HG02759 (cell line): ENCODE results near the gene MORC1.

Experiments
- ATAC-seq: cut with Tn5 transposase; IDR thresholded peaks from one replicate; pipeline ENCODE4 v1.9.1; 2021; ENCODE audit warnings: mild to moderate bottlenecking, moderate library complexity; ENCODE audit not compliant: unreplicated experiment

MORC1 gene

DNA sequence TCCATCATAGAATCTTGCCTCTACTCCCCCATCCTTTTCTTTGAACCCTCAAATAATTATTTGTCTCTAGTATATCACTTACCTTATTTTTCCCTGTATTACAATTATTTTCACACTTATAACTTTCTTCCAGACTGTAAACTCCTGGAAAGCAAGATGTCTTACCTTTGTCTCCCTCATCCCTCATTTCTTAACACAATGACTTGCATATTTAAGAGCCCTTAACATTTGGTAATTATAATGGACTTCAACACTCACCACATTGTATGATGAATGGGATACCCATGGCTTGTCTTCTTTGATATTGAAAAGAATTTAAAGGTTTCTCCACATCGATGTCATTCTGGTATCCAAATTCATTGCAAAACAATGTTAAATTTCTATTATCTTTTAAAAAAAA, 82.9 kb downstream of the MORC1 start:
- ATAC-seq, result no peak

DNA sequence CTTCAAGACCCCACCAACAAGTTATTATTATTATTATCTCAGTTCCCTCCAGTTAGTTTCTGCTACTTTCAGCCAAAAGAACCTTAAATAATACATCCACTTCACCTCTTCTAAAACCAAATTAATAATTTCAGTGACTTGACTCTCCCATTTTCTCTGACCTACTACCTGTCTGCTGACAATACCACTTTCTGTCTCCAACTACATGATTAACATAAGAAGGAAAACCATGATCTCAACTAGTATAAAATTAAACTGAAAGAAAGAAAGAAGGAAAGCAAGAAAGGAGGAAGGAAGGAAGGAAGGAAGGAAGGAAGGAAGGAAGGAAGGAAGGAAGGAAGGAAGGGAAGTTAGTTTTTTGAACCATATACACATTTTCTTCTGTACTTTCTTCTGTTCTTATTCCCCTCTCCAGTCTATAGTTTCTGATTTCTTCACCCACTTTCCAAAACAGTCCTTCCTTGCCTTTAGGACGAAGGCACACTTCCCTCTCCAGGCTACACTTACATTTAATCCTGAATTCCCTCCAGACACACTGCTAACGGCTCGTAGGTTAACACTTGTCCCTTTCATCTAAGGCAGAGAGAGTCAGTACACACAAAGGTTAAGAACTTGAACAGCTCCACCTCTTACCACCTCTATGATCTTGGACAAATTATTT, 84.8 kb downstream of the MORC1 start:
- ATAC-seq, result no peak

DNA sequence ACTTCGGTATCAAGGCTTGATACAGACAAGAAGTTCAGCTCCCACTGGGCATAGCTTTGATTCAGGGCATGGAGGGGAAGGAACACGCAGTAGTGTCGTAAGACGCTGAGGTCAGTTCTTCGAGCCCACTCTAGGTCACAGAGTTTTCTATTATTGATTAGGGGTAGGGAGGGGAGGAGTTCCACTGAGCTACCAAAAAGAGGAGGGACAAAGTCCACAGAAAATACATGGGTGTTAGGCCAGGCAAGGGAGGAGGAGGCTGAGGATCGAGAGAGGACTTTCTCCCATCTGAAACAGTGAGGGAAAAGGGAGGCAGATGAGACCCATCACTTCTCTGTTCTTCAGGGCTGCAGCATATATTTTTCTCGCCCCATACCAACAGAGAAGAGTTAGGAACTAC, 89.2 kb downstream of the MORC1 start:
- ATAC-seq, result no peak

DNA sequence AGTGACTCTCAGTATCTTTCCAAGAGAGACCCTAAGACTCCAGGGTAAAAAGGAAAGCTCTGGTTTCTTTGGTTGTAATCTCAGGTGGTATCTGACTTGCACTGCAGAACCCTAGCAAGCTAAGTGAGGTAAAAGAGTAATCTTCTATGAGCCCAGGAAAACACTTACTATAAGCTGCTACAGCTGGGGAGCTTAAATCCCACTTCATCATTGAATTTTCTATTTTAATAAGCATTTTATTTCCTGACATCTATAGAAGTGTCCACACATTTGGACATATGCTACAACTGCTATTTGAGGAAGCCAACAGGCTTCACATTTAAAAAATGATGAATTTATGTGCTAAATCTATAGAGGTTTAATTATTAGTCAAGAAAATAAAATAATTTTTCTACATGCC, 91.1 kb downstream of the MORC1 start:
- ATAC-seq, result no peak

DNA sequence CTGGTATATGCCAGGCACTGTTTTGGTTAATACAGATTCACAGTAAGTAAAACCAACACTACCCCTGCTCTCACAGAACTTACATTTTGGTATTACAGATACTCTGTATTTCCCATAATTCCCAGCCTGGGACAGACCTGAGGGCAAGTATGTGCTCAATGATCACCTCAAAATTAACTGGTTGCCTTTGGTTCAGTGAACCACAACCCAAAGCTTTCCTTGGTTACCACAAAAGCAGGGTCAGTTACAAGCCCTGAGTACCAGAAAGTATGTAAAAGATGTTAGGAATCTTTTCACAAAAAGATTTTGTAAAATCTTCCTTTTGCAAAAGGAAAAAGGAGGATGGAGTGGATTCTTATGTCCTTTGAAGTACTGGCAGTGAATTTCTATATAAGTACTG, 92.0 kb downstream of the MORC1 start:
- ATAC-seq, result no peak

DNA sequence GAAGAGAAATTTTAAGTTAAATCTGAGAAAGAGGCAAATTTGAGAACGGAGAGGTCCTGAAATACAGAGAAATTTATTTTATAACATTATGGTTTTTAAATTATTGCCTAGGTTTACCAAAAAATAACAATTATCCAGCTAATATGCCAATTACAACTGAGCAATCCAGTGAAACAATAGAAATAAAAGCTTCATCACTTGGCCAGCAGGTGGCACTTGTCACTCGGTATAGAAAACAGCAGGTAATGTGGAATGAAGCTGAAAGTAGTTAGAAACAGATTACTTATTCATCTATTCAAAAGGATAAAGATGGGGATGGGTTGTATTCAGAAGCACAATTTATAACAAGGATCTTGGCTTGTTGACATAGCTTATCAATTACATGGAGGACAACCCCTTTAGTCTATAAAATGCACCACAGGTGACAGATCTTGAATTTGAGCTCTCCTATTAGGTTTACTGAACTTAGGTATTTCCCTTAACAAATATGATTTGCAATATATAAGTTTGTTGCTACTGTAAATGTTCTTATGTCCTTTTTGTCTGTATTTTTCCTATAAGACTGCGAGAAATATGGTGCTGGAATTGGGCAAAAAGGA, 94.2 kb downstream of the MORC1 start:
- peak; percentile 85 for ATAC-seq

DNA sequence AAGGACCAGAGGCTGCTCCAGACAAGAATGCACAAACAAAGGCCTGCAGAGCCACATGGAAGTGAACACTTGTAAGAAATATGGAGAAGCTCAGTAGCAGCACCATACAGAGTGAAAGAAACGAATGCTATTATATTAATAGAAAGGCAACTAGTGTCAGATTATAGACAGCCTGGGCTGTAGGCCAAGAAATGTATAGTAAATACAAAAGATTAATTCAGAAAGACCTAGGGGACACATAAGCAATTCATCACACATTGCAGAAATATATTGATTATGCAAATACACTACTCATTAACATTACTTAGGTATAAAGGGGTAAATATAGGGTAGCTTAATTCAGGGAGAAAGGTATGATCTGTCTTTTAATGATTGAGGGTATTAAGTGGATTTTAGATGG, 94.8 kb downstream of the MORC1 start:
- peak; percentile 7 for ATAC-seq

DNA sequence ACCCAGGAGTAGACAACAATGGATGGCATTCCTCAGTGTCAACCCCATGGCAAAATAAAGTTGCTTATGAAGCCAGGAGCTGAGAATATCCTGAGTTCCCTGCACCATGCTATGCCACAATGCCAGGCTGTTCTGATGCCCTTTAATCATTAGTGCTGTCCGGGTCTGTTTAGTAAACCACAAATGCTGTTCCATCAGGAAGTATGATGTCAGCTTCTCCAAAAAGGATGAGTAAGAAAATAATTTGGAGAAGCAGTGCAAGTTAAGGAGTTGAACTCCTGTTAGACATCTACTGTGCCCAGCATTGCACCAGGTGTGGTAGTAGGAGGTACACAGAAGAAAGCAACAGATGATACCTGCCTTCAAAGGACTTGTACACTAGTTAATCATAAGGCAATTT, 96.4 kb downstream of the MORC1 start:
- ATAC-seq, result no peak

DNA sequence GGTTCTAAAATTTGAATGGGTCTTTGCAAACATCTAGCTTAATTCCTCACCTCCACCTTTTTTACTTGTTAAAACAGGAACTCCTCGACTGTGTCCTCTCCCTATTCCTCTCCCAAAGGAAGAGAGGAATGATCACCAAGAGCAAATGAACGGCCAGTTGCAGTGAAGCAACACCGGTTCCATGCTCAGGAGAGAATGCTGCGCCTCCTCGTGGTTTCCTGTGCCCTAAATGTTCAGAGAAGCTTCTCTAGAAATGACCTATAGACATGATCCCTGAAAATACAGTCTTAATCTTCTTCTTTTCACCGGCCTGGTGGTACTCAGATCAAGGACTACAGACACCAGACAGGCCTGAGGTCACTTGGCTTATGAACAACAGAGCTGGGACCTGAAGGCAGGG, 99.1 kb downstream of the MORC1 start:
- ATAC-seq, result no peak

DNA sequence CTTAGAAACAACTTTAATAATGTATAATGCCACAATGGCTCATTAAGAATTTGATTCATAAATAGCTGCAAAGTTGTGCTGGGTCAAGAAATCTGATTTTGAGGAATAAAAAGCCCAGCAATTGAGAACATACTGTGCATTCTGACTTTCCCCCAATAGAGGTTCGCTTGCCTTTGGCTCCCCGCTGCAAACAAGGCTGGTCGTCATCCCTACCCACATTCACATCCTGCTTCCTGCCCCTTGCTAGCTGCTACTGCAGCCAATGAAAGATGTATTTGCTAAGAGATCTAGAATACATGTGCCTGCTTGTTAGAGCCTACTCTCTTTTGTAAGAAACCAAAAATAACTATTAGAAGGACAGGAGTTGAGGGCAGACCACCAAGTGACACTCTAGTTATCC, 112.5 kb downstream of the MORC1 start:
- no peak for ATAC-seq

DNA sequence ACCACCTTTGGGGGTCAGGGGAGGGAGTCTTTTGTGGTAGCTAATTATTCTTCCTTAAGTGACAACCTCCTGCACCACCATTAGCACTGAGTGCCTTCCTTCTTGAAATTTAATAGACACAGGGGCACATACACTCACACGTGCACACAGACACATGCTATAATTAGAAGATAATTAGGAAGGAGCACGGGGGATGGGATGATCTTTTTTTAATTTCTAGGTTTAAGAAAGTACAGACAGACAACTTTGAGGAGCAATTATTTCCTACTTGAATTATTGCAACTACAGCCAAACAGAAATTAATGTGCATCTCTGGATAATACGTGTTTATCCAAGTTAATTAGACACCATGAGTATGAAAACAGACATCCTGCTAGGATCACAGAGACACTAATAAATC, 119.5 kb downstream of the MORC1 start:
- ATAC-seq, result no peak

DNA sequence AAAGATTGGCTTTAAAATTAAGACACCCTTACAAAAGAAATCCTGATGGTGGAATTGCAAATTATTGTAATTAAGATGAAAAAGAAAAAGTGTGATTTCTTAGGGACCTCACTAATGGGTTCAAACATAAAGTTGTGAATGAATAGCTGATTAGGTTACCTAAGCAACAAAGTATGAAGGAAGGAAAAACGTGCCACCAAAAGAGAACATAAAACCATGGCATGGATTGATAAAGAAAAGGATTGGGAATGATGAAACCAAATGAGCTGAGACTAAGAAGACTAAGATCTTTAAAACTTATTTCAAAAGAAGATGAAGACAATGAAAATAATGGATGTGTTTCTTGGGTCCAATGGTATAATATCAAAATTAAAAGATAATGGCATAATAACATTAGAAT, 132.1 kb downstream of the MORC1 start:
- no peak for ATAC-seq

DNA sequence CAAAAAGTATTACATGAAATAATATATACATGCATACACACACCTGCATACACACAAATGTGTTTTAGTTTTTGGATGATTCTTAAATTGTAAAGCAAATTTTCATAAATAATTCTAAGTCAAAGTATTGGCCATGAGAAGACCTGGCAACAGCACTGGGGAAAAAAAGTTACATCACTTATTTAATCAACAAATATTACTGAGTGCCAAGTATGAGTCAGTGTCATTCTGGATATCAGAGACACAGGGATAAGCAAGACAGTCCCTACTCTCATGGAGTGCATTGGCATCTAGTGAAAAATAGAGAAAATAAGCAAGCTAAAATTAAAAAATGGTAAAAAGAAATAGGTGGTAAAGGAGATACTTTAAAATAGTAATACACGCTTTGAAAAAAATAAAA, 134.9 kb downstream of the MORC1 start:
- ATAC-seq, result no peak

DNA sequence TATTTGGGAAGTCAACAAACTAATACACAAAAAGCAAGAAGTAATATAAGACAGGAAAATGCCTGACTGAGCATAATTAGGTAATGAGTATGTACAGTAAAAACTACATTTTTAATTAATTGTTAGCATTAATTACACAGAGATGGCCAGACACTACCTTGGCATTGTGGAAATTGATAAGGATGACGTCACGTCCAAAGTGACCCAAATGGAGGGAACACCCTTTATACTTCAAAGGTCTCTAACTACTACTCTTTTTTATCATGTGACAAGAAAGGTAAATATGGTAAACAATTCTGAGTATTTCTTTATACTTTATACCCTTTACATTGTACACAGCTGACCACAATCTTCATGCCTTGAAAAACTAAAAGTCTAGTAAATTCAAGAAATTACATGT, 141.9 kb downstream of the MORC1 start:
- ATAC-seq, result no peak

DNA sequence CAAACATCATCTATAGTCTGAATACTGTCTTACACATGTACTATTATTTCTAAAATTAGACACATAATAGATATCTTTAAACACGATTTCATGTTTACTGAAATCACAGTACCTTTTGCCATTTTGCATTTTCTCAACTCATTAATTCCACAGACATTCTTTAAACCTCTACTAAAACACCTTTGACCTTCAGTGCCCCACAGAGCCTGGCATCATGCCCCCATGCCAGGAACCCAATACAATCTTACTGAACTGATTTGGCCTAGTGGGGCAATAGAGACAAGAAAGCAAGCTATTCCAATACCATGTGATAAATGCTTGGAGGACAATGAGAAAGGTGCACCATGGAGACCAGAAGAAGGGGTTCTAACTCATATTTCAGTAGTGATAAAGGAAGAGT, 144.9 kb downstream of the MORC1 start:
- no peak for ATAC-seq

DNA sequence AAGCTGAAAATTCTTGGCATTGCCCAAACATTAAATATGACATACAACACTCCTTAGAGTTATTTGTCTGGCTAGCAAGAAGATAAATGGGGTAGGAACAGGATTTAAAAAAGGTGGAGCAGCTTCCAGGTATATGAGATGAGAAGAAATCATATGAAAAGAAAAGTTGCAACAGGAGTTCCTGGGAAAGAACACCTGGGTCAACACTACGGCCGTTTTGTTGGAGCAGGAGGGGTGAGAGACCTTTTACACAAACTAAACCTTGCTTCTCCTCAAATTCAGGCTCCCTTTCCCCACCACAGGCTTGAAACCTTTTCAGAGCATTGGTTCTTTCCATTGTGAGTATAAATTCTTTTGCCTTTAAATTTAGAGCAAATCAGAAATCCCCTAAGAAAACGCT, 145.5 kb downstream of the MORC1 start:
- no peak for ATAC-seq

DNA sequence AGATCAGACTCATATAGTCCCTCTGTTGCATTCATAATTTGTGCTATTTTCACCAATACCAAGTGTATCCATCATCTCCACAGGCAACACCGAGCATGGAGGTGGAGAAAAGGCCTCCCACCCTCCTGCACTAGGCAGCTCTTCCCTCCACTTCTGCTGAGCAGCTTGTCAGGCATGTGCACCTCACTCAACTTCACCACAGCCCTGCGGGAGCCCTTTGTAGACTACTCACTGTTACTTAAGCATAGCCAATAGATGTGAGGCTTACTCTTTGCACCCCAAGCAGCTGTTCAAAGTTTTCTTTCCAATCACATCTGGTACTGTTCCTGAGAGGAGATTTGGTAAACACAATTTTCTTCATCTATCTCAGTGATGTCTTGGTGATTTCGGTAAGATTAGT, 147.4 kb downstream of the MORC1 start:
- no peak for ATAC-seq

DNA sequence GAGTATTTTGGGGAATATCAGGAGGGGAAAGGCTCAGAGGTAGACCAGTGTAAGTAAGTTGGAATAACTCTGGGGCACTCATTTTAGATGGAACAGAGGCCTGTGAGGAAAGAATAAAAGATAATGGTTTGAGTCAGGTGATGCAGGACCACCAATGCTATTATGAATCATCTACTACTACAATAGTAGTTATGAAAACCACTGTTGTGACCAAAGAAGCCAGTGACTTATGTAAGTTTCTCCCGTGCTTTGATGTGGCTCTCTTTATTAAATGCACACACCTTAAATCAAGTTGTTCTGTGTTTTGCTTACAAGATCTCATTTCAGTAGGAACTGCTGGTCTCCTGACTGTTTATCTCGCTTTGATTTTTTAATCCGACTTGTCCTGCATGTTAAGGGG, 151.2 kb downstream of the MORC1 start:
- ATAC-seq, result no peak

DNA sequence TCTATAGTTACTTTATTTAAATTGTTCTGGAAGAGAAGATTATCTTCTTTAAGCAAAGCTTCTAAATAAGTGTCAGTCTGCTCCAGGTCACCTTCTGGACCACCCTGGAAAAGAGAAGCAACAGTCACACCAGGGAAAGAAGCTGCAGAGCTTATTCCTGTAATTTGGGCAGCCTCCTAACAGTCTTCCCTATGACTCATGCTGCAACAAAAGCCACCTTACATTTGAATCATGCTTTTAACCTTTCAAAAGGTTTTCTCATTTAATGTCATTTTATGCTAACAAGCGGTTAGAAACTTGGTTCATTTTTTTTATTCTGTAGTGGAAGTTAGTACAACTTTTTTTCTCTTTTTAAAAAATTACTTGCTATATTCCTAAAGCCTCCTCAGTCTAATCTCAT, 158.9 kb downstream of the MORC1 start:
- no peak for ATAC-seq

DNA sequence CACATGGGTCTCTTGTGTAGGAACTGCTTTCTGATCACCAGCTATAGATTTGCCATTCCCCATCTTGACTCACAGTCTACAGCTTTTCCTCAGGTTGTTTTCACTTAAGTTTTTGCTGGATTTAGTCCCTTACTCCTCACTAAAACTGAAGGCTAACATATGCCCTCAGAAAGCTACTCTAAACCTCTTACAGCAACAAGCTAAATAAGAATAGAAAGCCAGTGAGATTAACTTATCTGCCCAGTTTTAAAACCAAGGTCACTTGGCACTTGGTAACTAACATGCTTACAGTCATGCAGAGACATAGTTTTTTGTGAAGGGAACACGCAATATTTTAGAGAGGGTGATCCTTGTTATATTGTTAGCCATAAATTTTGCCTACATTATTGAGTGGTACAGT, 164.2 kb downstream of the MORC1 start, which contains the start of gene GUCA1C:
Gene GUCA1C, minus strand, starts transcription at position 180 of the 400 bp plus-strand sequence. Its CDS starts 117 bp downstream, at position 63.
- ATAC-seq, result no peak

DNA sequence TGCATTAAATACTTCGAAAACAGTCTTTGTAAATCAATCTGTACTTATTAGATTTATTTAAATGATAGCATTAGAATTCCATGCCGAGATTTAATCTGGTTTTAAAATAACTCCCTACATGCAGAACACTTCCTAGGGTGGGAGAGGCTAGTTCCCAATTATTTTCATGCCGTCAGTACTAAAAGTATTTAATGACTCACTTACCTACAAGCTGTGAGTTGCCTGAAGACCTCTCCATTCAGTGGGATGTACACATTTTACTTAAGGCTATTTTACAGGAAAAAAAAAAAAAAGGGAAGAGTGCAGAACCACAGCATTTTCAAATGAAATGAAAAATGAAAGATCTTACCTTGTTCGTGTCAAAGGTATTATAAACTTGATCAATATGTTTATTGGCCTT, 164.7 kb downstream of the MORC1 start:
- no peak for ATAC-seq

DNA sequence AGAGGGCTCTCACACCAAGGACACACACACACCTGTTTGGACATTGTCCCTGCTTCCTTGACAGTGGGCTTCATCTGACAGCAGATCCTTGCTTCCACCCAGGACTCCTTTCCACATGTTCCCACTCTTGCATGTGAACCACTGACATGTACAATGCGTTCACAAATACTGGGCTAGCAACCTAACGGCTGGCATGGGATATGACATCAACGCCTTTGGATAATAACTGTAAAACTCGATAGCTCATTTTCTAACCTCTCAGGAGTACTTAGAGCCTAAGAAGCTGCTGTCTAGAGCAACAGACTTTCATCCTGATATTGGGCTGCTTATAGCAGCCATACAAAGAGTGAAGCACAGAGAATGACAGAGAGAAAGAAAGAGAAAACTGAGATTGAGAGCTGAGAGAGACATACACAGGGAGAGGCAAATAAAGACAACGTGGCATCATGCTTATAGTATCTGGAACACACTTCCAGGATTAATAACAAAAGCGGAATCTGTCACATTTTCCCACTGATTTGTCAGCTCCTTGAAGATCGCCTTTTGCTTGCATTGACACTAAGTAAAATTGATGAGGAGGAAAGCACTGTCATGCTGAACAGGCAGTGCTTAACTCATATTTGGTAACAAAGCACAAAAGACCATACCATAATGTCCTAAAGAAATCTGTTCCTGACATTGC, 166.0 kb downstream of the MORC1 start:
- no peak for ATAC-seq
